ENCODE data around the gene BPIFB1.

Gene BPIFB1

DNA sequence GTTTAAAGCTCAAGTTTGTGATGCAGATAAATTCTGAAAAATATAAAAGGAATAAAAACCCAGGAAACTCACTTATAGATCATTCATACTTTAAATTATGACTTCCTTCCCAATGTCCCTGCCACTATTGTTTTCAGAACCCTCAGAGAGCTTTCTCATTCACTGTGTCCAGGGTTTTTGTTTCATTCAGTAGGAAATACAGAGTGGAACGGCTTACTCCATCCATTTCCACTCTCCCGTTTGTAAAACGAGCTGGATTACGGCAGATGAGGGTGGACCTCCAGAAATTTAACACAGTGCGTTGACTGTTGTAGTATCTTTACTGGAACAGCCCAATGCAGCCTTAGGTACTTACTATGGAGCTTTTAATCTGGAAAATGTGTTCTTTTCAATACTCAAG lies 23.6 kb upstream of the BPIFB1 start:
- no peaks in the 10 kb centered on the region for H4K20me1 ChIP-seq (ENCODE audit: insufficient read depth, low read length)
- peaks cover 51% of the 10 kb centered on the region for H3K27me3 ChIP-seq (ENCODE audit: low read depth, low read length)
- no peak overlapping the region for H3K4me2 ChIP-seq (ENCODE audit: low read length)
- TF ChIP-seq EZH2phosphoT487 (IDR thresholded peaks at IDR 0.05; ENCODE audit: low read depth), result no peak
- TF ChIP-seq, protein P1, sequence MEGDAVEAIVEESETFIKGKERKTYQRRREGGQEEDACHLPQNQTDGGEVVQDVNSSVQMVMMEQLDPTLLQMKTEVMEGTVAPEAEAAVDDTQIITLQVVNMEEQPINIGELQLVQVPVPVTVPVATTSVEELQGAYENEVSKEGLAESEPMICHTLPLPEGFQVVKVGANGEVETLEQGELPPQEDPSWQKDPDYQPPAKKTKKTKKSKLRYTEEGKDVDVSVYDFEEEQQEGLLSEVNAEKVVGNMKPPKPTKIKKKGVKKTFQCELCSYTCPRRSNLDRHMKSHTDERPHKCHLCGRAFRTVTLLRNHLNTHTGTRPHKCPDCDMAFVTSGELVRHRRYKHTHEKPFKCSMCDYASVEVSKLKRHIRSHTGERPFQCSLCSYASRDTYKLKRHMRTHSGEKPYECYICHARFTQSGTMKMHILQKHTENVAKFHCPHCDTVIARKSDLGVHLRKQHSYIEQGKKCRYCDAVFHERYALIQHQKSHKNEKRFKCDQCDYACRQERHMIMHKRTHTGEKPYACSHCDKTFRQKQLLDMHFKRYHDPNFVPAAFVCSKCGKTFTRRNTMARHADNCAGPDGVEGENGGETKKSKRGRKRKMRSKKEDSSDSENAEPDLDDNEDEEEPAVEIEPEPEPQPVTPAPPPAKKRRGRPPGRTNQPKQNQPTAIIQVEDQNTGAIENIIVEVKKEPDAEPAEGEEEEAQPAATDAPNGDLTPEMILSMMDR (IDR thresholded peaks at IDR 0.05; ENCODE audit: low read depth, low read length), result no peak
- H3K36me3 ChIP-seq (replicated peaks; ENCODE audit: low read depth, low read length), result no peaks in the 10 kb centered on the region
- H3K27ac ChIP-seq (ENCODE audit: low read length), result no peak overlapping the region
- no peak overlapping the region for H3K4me3 ChIP-seq (ENCODE audit: low read length)
- H3K9me3 ChIP-seq (ENCODE audit: insufficient read depth, low read length), result 0 out of 2 replicates have a peak, but pooled peaks cover 2% of the 10 kb centered on the region
- H2AFZ ChIP-seq (ENCODE audit: low read depth, low read length), result no peak overlapping the region
- H3K4me1 ChIP-seq (ENCODE audit: low read length), result no peaks in the 10 kb centered on the region
- H3K9ac ChIP-seq (ENCODE audit: low read length), result no peak overlapping the region
- H3K79me2 ChIP-seq (ENCODE audit: low read length), result no peaks in the 10 kb centered on the region

DNA sequence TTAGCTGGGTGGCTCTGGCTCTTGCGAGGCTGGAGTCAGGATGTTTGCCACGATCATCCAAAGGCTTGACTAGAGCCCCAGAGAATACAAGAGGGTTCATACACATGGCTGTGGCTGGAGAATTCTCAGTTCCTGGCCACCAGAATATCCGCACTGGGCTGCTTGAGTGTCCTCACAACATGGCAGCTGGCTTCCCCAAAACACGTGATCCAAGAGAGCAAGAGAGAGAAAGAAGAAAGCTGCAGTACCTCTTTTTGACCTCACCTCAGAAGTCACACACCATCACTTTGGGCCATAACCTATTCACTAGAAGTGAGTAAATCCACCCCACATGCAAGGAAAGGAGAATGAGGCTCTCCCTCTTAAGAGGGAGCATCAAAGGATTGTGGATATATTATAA lies 21.5 kb upstream of the BPIFB1 start:
- Histone ChIP-seq H3K27ac (ENCODE audit: low read length) (no peak overlapping the region), H3K4me1 (ENCODE audit: low read length) (no peaks in the 10 kb centered on the region), H3K4me3 (ENCODE audit: low read length) (no peak overlapping the region), H3K79me2 (ENCODE audit: low read length) (no peaks in the 10 kb centered on the region), H3K4me2 (ENCODE audit: low read length) (no peak overlapping the region), H3K36me3 (replicated peaks; ENCODE audit: low read depth, low read length) (no peaks in the 10 kb centered on the region), H3K9ac (ENCODE audit: low read length) (no peak overlapping the region), H2AFZ (ENCODE audit: low read depth, low read length) (no peak overlapping the region), H3K9me3 (ENCODE audit: insufficient read depth, low read length) (0 out of 2 replicates have a peak, but pooled peaks cover 2% of the 10 kb centered on the region), H3K27me3 (ENCODE audit: low read depth, low read length) (peaks cover 50% of the 10 kb centered on the region), H4K20me1 (ENCODE audit: insufficient read depth, low read length) (no peaks in the 10 kb centered on the region)
- TF ChIP-seq EZH2phosphoT487 (IDR thresholded peaks at IDR 0.05; ENCODE audit: low read depth), result no peak
- TF ChIP-seq, protein P1 (IDR thresholded peaks at IDR 0.05; ENCODE audit: low read depth, low read length), result no peak

DNA sequence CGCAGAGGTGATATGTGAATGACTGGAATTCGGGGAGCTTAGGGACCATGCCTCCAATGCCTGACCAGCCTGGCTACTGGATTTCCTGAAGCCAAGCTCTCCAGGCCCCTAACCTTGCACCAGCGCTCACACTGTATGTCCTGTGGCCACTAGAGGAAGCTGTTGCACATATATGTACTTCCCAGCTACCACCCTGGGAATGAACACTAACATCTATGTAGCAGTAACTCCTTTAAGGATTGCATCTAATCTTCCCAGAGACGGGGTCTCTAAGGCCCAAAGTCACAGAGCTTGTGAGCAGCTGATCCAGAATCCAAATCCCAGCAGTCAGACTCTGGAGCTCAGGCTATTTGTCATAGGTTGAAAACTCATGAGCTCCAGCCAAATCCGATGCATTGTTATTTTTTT lies 20.4 kb upstream of the BPIFB1 start:
- no peak overlapping the region for H3K4me2 ChIP-seq (ENCODE audit: low read length)
- H2AFZ ChIP-seq (ENCODE audit: low read depth, low read length), result no peak overlapping the region
- H3K27ac ChIP-seq (ENCODE audit: low read length), result no peak overlapping the region
- H4K20me1 ChIP-seq (ENCODE audit: insufficient read depth, low read length), result no peaks in the 10 kb centered on the region
- H3K9me3 ChIP-seq (ENCODE audit: insufficient read depth, low read length), result 0 out of 2 replicates have a peak, but pooled peaks cover 2% of the 10 kb centered on the region
- H3K27me3 ChIP-seq (ENCODE audit: low read depth, low read length), result peaks cover 50% of the 10 kb centered on the region
- H3K79me2 ChIP-seq (ENCODE audit: low read length), result no peaks in the 10 kb centered on the region
- no peak for TF ChIP-seq EZH2phosphoT487 (IDR thresholded peaks at IDR 0.05; ENCODE audit: low read depth)
- TF ChIP-seq, protein P1 (IDR thresholded peaks at IDR 0.05; ENCODE audit: low read depth, low read length), result peak; percentile 56
- no peak overlapping the region for H3K4me3 ChIP-seq (ENCODE audit: low read length)
- no peaks in the 10 kb centered on the region for H3K36me3 ChIP-seq (replicated peaks; ENCODE audit: low read depth, low read length)
- H3K4me1 ChIP-seq (ENCODE audit: low read length), result no peaks in the 10 kb centered on the region
- no peak overlapping the region for H3K9ac ChIP-seq (ENCODE audit: low read length)

DNA sequence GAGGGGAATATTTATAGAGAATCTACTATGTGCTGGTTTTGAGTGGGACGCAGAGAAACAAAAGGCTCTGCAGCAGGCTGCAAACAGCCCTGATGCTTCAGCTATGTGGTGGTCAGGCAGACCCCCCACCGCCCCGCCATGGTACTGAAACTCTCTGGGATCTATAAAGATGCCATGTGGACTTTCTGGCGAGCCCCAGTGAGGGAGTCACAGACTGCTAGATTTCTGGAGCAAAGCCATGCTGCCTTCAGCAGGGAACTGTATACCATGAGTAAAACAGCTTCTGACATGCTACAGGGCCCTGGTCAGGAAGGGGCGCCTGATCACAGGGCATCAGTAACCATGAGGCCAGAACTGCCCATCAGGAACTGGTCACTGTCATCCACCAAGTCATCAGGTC lies 19.2 kb upstream of the BPIFB1 start:
- H3K4me1 ChIP-seq (ENCODE audit: low read length), result no peaks in the 10 kb centered on the region
- no peaks in the 10 kb centered on the region for H3K36me3 ChIP-seq (replicated peaks; ENCODE audit: low read depth, low read length)
- H3K4me3 ChIP-seq (ENCODE audit: low read length), result no peak overlapping the region
- no peak overlapping the region for H2AFZ ChIP-seq (ENCODE audit: low read depth, low read length)
- H3K27ac ChIP-seq (ENCODE audit: low read length), result no peak overlapping the region
- H3K9me3 ChIP-seq (ENCODE audit: insufficient read depth, low read length), result 0 out of 2 replicates have a peak, but pooled peaks cover 2% of the 10 kb centered on the region
- no peak for TF ChIP-seq EZH2phosphoT487 (IDR thresholded peaks at IDR 0.05; ENCODE audit: low read depth)
- TF ChIP-seq, protein P1 (IDR thresholded peaks at IDR 0.05; ENCODE audit: low read depth, low read length), result no peak
- H3K79me2 ChIP-seq (ENCODE audit: low read length), result no peaks in the 10 kb centered on the region
- no peaks in the 10 kb centered on the region for H4K20me1 ChIP-seq (ENCODE audit: insufficient read depth, low read length)
- H3K9ac ChIP-seq (ENCODE audit: low read length), result no peak overlapping the region
- peaks cover 50% of the 10 kb centered on the region for H3K27me3 ChIP-seq (ENCODE audit: low read depth, low read length)
- no peak overlapping the region for H3K4me2 ChIP-seq (ENCODE audit: low read length)

Measured in OCI-LY3 (cell line).